CD14-positive monocyte (primary cell): ENCODE data around the gene ZNF710. TPM values are rescaled to one million over a fixed set of nuclear protein-coding genes. Genes with fewer than 3 reads are reported as not detected.

Experiments used
- DNase-seq, 3 donors: peaks; one replicate each; pipeline ENCODE4 v3.0.0-alpha.2; 2011 to 2022
- H2AFZ ChIP-seq: 2 replicates; pipeline ENCODE4 v1.6.0; 2012; ENCODE audit warnings: mild to moderate bottlenecking, low read depth, low read length, inconsistent platforms; ENCODE audit not compliant: insufficient read depth, poor library complexity, severe bottlenecking
- H3K27ac ChIP-seq, 2 donors: 1 replicate in 1 of 2; 2 replicates in 1 of 2; pipeline ENCODE4 v1.5.1; 2012 to 2013; ENCODE audit warnings: low read length in 2 of 2, control low read depth in 1 of 2, inconsistent platforms in 1 of 2, low read depth in 1 of 2, mild to moderate bottlenecking in 1 of 2
- H3K27me3 ChIP-seq, 2 donors: one replicate each; pipeline versions ENCODE4 v1.6.0 to v1.6.1; 2011 to 2013; ENCODE audit warnings: low read length in 2 of 2; ENCODE audit not compliant: control insufficient read depth in 2 of 2, insufficient read depth in 2 of 2
- H3K36me3 ChIP-seq, 2 donors: replicated peaks in 1 of 2; 1 replicate in 1 of 2; 2 replicates in 1 of 2; pipeline versions ENCODE4 v1.5.1 to v1.6.1; 2012 to 2013; ENCODE audit warnings: low read length in 2 of 2, control low read depth in 1 of 2, inconsistent platforms in 1 of 2, mild to moderate bottlenecking in 1 of 2; ENCODE audit not compliant: insufficient read depth in 2 of 2, control insufficient read depth in 1 of 2
- H3K4me1 ChIP-seq, 2 donors: 1 replicate in 1 of 2; 2 replicates in 1 of 2; pipeline versions ENCODE4 v1.5.1 to v1.6.1; 2012 to 2013; ENCODE audit warnings: low read length in 2 of 2, control low read depth in 1 of 2, inconsistent platforms in 1 of 2, mild to moderate bottlenecking in 1 of 2, moderate library complexity in 1 of 2; ENCODE audit not compliant: insufficient read depth in 2 of 2, control insufficient read depth in 1 of 2
- H3K4me2 ChIP-seq: replicated peaks from 2 replicates; pipeline ENCODE3; 2012; ENCODE audit warnings: low read length, moderate library complexity, mild to moderate bottlenecking; ENCODE audit not compliant: poor library complexity, severe bottlenecking; ENCODE audit errors: extremely low read depth
- H3K4me3 ChIP-seq, 3 experiments: fragments of 200-600 bp in 1 of 3; sonication (generic) in 1 of 3; replicated peaks in 1 of 3; 1 replicate in 2 of 3; 2 replicates in 1 of 3; pipeline ENCODE4 v1.5.1; 2011 to 2013; ENCODE audit warnings: low read length in 3 of 3, mild to moderate bottlenecking in 3 of 3, control low read depth in 2 of 3, low read depth in 2 of 3, inconsistent platforms in 1 of 3, moderate library complexity in 1 of 3
- H3K79me2 ChIP-seq: 2 replicates; pipeline ENCODE4 v1.6.0; 2012; ENCODE audit warnings: mild to moderate bottlenecking, control low read depth, inconsistent platforms, low read length, moderate library complexity; ENCODE audit not compliant: insufficient read depth
- H3K9ac ChIP-seq: 2 replicates; pipeline ENCODE4 v1.6.0; 2017; ENCODE audit warnings: low read length, mild to moderate bottlenecking; ENCODE audit not compliant: insufficient read depth, poor library complexity, severe bottlenecking
- H3K9me3 ChIP-seq, 2 donors: replicated peaks in 1 of 2; 1 replicate in 1 of 2; 2 replicates in 1 of 2; pipeline versions ENCODE4 v1.5.1 to v1.6.1; 2012 to 2013; ENCODE audit warnings: low read length in 2 of 2, control low read depth in 1 of 2; ENCODE audit not compliant: control insufficient read depth in 1 of 2, insufficient read depth in 1 of 2
- H4K20me1 ChIP-seq: 2 replicates; pipeline ENCODE4 v1.6.0; 2012; ENCODE audit warnings: mild to moderate bottlenecking, low read length, control low read depth, moderate library complexity; ENCODE audit not compliant: insufficient read depth
- H3K27ac Mint-ChIP-seq, 7 donors: one replicate each; pipeline ENCODE4 v1.8.0; 2020; ENCODE audit warnings: mild to moderate bottlenecking in 7 of 7, mixed read lengths in 7 of 7, moderate library complexity in 6 of 7, inconsistent platforms in 2 of 7
- H3K27me3 Mint-ChIP-seq, 3 donors: one replicate each; pipeline ENCODE4 v1.8.0; 2021 to 2022; ENCODE audit warnings: low read depth in 3 of 3, mild to moderate bottlenecking in 3 of 3, mixed read lengths in 3 of 3, moderate library complexity in 3 of 3, inconsistent platforms in 1 of 3
- H3K36me3 Mint-ChIP-seq, 2 donors: one replicate each; pipeline ENCODE4 v1.8.0; 2020; ENCODE audit warnings: mixed read lengths in 2 of 2, inconsistent platforms in 1 of 2, mild to moderate bottlenecking in 1 of 2
- H3K4me1 Mint-ChIP-seq: one replicate; pipeline ENCODE4 v1.8.0; 2020; ENCODE audit warnings: mild to moderate bottlenecking, mixed read lengths
- H3K4me3 Mint-ChIP-seq, 2 donors: one replicate each; pipeline ENCODE4 v1.8.0; 2020; ENCODE audit warnings: mild to moderate bottlenecking in 2 of 2, mixed read lengths in 2 of 2, moderate library complexity in 1 of 2
- H3K9me3 Mint-ChIP-seq, 7 donors: one replicate each; pipeline ENCODE4 v1.8.0; 2020 to 2022; ENCODE audit warnings: mixed read lengths in 7 of 7, mild to moderate bottlenecking in 6 of 7, moderate library complexity in 6 of 7, inconsistent platforms in 2 of 7
- WGBS: methylation state at CpG from one replicate; pipeline ENCODE4 v1.1.5; 2013; ENCODE audit warnings: missing lambda C conversion rate; ENCODE audit not compliant: insufficient coverage; 5-methylcytosine and 5-hydroxymethylcytosine counted together
- intact Hi-C, 2 donors: fragments of 100-400 bp; cut with micrococcal nuclease; formaldehyde crosslinking; loops; one replicate each; pipeline versions ENCODE4 v1.15.0 to v1.15.1; 2023
- polyA plus RNA-seq, 3 donors: library from polyadenylated mRNA; depleted of rRNA in 1 of 3; unstranded in 2 of 3; stranded (reverse) in 1 of 3; fragments of 300-500 nt in 2 of 3; fragments of >200 nt in 1 of 3; fragmentation: Illumina TruSeq in 2 of 3; gene quantifications; 1 replicate in 2 of 3; 2 replicates in 1 of 3; pipeline ENCODE4 v1.2.3, GENCODE V29; 2012 to 2021
- TF ChIP-seq, protein P1 (sequence below): fragments of 200-600 bp; IDR thresholded peaks from one replicate; pipeline ENCODE4 v1.8.0; 2022; ENCODE audit warnings: antibody characterized with exemption, mild to moderate bottlenecking

The ZNF710 gene
- polyA plus RNA-seq, 3 donors = 3.4 to 45.6 (median 4.8) TPM

DNA sequence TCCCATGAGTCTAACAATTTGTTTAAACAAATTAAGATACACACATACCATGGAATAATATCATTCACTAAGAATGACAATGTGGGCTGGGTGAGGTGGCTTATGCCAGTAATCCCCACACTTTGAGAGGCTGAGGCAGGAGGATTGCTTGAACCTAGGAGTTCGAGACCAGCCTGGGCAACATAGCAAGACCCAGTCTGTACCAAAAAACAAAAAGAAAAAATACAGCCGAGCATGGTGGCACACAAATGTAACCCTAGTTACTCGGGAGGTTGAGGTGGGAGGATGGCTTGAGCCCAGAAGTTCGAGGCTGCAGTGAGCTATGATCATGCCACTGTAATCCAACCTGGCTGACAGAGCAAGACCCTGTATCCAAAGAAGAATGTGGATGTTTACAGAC is 4.0 kb upstream of the ZNF710 start:
- Histone ChIP-seq H2AFZ (no peak overlapping the region), H3K4me2 (no peak overlapping the region), H3K79me2 (peaks cover 17% of the 10 kb centered on the region), H3K27me3 (no peaks in the 10 kb centered on the region), H3K9me3 (no peaks in the 10 kb centered on the region), H3K9ac (no peak overlapping the region), H3K36me3 (no peaks in the 10 kb centered on the region), H3K27ac (no peak overlapping the region), H4K20me1 (no peaks in the 10 kb centered on the region), H3K4me3 (no peak overlapping the region), H3K4me1 (peaks cover 48 to 51% of the 10 kb centered on the region in 2 donors)
- peaks cover 43% of the 10 kb centered on the region for H3K4me1 Mint-ChIP-seq
- H3K9me3 Mint-ChIP-seq = peaks cover 0 to 2% (median 0%) of the 10 kb centered on the region in 7 donors
- TF ChIP-seq, protein P1, sequence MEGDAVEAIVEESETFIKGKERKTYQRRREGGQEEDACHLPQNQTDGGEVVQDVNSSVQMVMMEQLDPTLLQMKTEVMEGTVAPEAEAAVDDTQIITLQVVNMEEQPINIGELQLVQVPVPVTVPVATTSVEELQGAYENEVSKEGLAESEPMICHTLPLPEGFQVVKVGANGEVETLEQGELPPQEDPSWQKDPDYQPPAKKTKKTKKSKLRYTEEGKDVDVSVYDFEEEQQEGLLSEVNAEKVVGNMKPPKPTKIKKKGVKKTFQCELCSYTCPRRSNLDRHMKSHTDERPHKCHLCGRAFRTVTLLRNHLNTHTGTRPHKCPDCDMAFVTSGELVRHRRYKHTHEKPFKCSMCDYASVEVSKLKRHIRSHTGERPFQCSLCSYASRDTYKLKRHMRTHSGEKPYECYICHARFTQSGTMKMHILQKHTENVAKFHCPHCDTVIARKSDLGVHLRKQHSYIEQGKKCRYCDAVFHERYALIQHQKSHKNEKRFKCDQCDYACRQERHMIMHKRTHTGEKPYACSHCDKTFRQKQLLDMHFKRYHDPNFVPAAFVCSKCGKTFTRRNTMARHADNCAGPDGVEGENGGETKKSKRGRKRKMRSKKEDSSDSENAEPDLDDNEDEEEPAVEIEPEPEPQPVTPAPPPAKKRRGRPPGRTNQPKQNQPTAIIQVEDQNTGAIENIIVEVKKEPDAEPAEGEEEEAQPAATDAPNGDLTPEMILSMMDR = no peak
- peaks cover 0 to 2% (median 2%) of the 10 kb centered on the region in 3 donors for H3K27me3 Mint-ChIP-seq
- peaks cover 0 to 4% of the 10 kb centered on the region in 2 donors for H3K36me3 Mint-ChIP-seq
- 91% methylated on average over 3 of the region's 4 CpGs for WGBS
- intact Hi-C loops = loop anchor here in 1 of 2 donors (5.0 kb wide), 1 partner anchor 35 kb away; no protein-coding TSS in a partner anchor
- no peak overlapping the region for H3K4me3 Mint-ChIP-seq
- H3K27ac Mint-ChIP-seq = no peak overlapping the region
- DNase-seq = no peak

DNA sequence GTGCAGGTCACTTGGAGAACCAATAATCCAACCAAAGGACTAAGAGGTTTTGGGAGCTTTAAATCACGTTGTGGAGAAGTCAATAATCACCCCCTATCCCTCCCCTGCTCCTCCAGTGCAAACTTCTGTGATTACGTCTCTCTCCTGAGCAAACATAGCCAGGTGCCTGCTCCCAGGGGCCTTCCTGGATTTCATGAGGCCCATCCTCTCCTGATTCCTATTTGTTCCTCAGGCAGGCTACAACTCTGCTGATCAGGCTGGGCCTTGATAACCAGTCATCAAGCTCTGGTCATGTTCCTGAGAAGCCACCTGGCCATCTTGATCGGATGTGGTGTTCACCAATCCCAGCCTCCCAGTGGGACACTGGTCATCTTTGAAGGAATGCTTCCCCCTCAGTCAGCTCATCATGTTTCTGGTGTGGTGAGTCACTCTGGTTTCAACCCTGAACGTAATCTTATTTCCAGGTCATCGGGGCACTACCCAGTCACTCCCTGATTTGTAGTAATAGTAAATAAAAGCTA is 2.9 kb upstream of the ZNF710 start:
- H3K27ac ChIP-seq = peak overlapping the region in 1 of 2 donors; percentile 95
- H3K4me2 ChIP-seq = peak overlapping the region; percentile 77
- H3K36me3 ChIP-seq = peaks cover 0 to 1% of the 10 kb centered on the region in 2 donors
- H3K4me3 ChIP-seq = peak overlapping the region in 1 of 3 experiments; percentile 93
- TF ChIP-seq, protein P1 = no peak
- Mint-ChIP-seq H3K27me3 (peaks cover 0 to 2% (median 2%) of the 10 kb centered on the region in 3 donors), H3K9me3 (peaks cover 0 to 2% (median 0%) of the 10 kb centered on the region in 7 donors), H3K4me3 (peak overlapping the region in 1 of 2 donors; percentile 9), H3K27ac (peak overlapping the region in 6 of 7 donors; percentile 26 to 84 (median 76)), H3K36me3 (peaks cover 5 to 7% of the 10 kb centered on the region in 2 donors), H3K4me1 (peaks cover 41% of the 10 kb centered on the region)
- 80% methylated on average over 1 of the region's 5 CpGs for WGBS
- H3K9ac ChIP-seq = no peak overlapping the region
- intact Hi-C loops = loop anchor here in 1 of 2 donors (5.0 kb wide), 1 partner anchor 34 kb away; no protein-coding TSS in a partner anchor
- H3K4me1 ChIP-seq = peaks cover 40 to 47% of the 10 kb centered on the region in 2 donors
- H3K79me2 ChIP-seq = peaks cover 28% of the 10 kb centered on the region
- no peaks in the 10 kb centered on the region for H3K27me3 ChIP-seq
- no peaks in the 10 kb centered on the region for H3K9me3 ChIP-seq
- no peaks in the 10 kb centered on the region for H4K20me1 ChIP-seq
- H2AFZ ChIP-seq = no peak overlapping the region
- peak in 2 of 3 donors; percentile 58 to 80 for DNase-seq
